GM23338 (cell line): ENCODE results near the gene ALOX5AP.

Source experiments
- CREB1 ChIP-seq: fragments of 250-450 bp; sonication (Bioruptor Pico); IDR thresholded peaks from 2 replicates; pipeline ENCODE4 v1.5.0; 2020; ENCODE audit warnings: low read depth, mild to moderate bottlenecking, moderate library complexity
- CTCF ChIP-seq, 2 experiments: fragments of 200-600 bp in 1 of 2; sonication (generic) in 1 of 2; conservative IDR thresholded peaks; 2 replicates each; pipeline versions ENCODE4 v1.5.1 to v1.6.1; 2016 to 2017; ENCODE audit warnings: antibody characterized with exemption in 2 of 2, low read depth in 2 of 2, mild to moderate bottlenecking in 2 of 2, moderate library complexity in 1 of 2
- EZH2phosphoT487 ChIP-seq: fragments of 200-600 bp; sonication (generic); IDR thresholded peaks from one replicate; pipeline ENCODE4 v1.8.1; 2018; ENCODE audit warnings: antibody characterized with exemption; ENCODE audit not compliant: unreplicated experiment
- POLR2AphosphoS5 ChIP-seq: IDR thresholded peaks from 2 replicates; pipeline ENCODE4 v1.6.1; 2016; ENCODE audit warnings: antibody characterized with exemption, low read depth

- no peak for TF ChIP-seq CREB1
- no peak for TF ChIP-seq POLR2AphosphoS5
- no peak for TF ChIP-seq CTCF (conservative IDR thresholded peaks at IDR 0.05; ENCODE audit: low read depth in 2 of 2)
- no peak for TF ChIP-seq EZH2phosphoT487
Observed at GRCh38 chr13:30753030-30753616, 17.8 kb downstream of the ALOX5AP start.
